SK-N-SH (cell line): Measurements from ENCODE around the gene HPCAL4. TPM values are rescaled to one million over a fixed set of nuclear protein-coding genes. Genes with fewer than 3 reads are reported as not detected.

Experiments
- CTCF ChIA-PET: fragments of 300-600, 350-600 bp; formaldehyde crosslinking; extraction: SDS; loops from one replicate; lab custom pipeline; 2021; lab: Yijun Ruan, JAX
- POLR2A ChIA-PET: fragments of 350-600 bp; sonication (Branson Sonifier 250); formaldehyde crosslinking; extraction: SDS; loops from one replicate; lab custom pipeline; 2020; ENCODE audit warnings: antibody characterized with exemption, inconsistent platforms; lab: Yijun Ruan, JAX
- DNase-seq: peaks from one replicate; pipeline ENCODE4 v3.0.0; 2012
- H2AFZ ChIP-seq: fragments of 200-600 bp; sonication (generic); 2 replicates; pipeline ENCODE4 v1.8.1; 2016; ENCODE audit warnings: antibody characterized with exemption, mild to moderate bottlenecking, low read depth
- H3F3A ChIP-seq: fragments of 200-600 bp; sonication (generic); replicated peaks from 2 replicates; pipeline ENCODE3; 2016; ENCODE audit warnings: antibody characterized with exemption, mild to moderate bottlenecking; ENCODE audit not compliant: insufficient read depth
- H3K27ac ChIP-seq, 2 experiments: fragments of 200-500 bp in 1 of 2; fragments of 200-600 bp in 1 of 2; sonication (Bioruptor generic) in 1 of 2; sonication (generic), shearing (Covaris generic) in 1 of 2; 2 replicates each; pipeline versions ENCODE4 v1.5.1 to v1.6.1; 2014 to 2016; ENCODE audit warnings: low read depth in 2 of 2, inconsistent platforms in 1 of 2, low read length in 1 of 2, mild to moderate bottlenecking in 1 of 2, mixed read lengths in 1 of 2
- H3K27me3 ChIP-seq: fragments of 200-600 bp; sonication (generic), shearing (Covaris generic); 2 replicates; pipeline ENCODE4 v1.6.1; 2016; ENCODE audit warnings: mixed run types; ENCODE audit not compliant: insufficient read depth
- H3K36me3 ChIP-seq, 2 experiments: fragments of 200-500 bp in 1 of 2; fragments of 200-600 bp in 1 of 2; sonication (Bioruptor generic) in 1 of 2; sonication (generic) in 1 of 2; replicated peaks in 1 of 2; 2 replicates each; pipeline versions ENCODE3 to v1.5.1; 2014 to 2016; ENCODE audit warnings: low read length in 1 of 2, mild to moderate bottlenecking in 1 of 2; ENCODE audit not compliant: insufficient read depth in 2 of 2, control insufficient read depth in 1 of 2
- H3K4me1 ChIP-seq, 2 experiments: fragments of 200-500 bp in 1 of 2; fragments of 200-600 bp in 1 of 2; sonication (Bioruptor generic) in 1 of 2; sonication (generic), shearing (Covaris generic) in 1 of 2; 2 replicates each; pipeline versions ENCODE4 v1.5.1 to v1.6.1; 2014 to 2016; ENCODE audit warnings: low read depth in 1 of 2, low read length in 1 of 2, mixed run types in 1 of 2; ENCODE audit not compliant: insufficient read depth in 2 of 2, control insufficient read depth in 1 of 2
- H3K4me2 ChIP-seq: fragments of 200-600 bp; sonication (generic), shearing (Covaris generic); 2 replicates; pipeline ENCODE4 v1.6.1; 2017; ENCODE audit warnings: mixed run types
- H3K4me3 ChIP-seq, 2 experiments: fragments of 200-500 bp in 1 of 2; fragments of 200-600 bp in 1 of 2; sonication (Bioruptor generic) in 1 of 2; sonication (generic), shearing (Covaris generic) in 1 of 2; 2 replicates each; pipeline versions ENCODE4 v1.5.1 to v1.8.1; 2014 to 2016; ENCODE audit warnings: low read depth in 2 of 2, inconsistent platforms in 1 of 2, low read length in 1 of 2, mild to moderate bottlenecking in 1 of 2, mixed read lengths in 1 of 2, moderate library complexity in 1 of 2
- H3K79me2 ChIP-seq: fragments of 200-600 bp; sonication (generic); 2 replicates; pipeline ENCODE4 v1.8.1; 2017; ENCODE audit warnings: mild to moderate bottlenecking; ENCODE audit not compliant: insufficient read depth
- H3K9ac ChIP-seq: fragments of 200-600 bp; sonication (generic); 2 replicates; pipeline ENCODE4 v1.6.1; 2017; ENCODE audit warnings: mixed run types
- H3K9me2 ChIP-seq: fragments of 200-600 bp; sonication (generic); 2 replicates; pipeline ENCODE4 v1.6.1; 2017; ENCODE audit warnings: mixed run types
- H3K9me3 ChIP-seq: fragments of 200-600 bp; sonication (generic); 2 replicates; pipeline ENCODE4 v1.6.1; 2017; ENCODE audit warnings: mixed run types, mild to moderate bottlenecking, moderate library complexity
- H4K20me1 ChIP-seq: fragments of 200-600 bp; sonication (generic); 2 replicates; pipeline ENCODE4 v1.6.1; 2017; ENCODE audit warnings: mild to moderate bottlenecking, mixed run types; ENCODE audit not compliant: insufficient read depth
- CHD2 ChIP-seq: fragments of 150-350 bp; IDR thresholded peaks from 2 replicates; pipeline ENCODE4 v1.6.1; 2018; ENCODE audit warnings: low read length; ENCODE audit not compliant: partially characterized antibody
- ELF1 ChIP-seq: IDR thresholded peaks from 2 replicates; pipeline ENCODE4 v1.4.0; 2012
- EZH2phosphoT487 ChIP-seq: fragments of 200-600 bp; sonication (generic); IDR thresholded peaks from 2 replicates; pipeline ENCODE4 v1.6.1; 2017; ENCODE audit warnings: low read depth, mixed run types, mild to moderate bottlenecking, antibody characterized with exemption, moderate library complexity, borderline replicate concordance
- FOSL2 ChIP-seq: IDR thresholded peaks from 2 replicates; pipeline ENCODE4 v1.4.0; 2012; ENCODE audit warnings: low read depth, mild to moderate bottlenecking, moderate library complexity, borderline replicate concordance
- FOXJ3 ChIP-seq: sonication (generic); formaldehyde crosslinking; IDR thresholded peaks from 2 replicates; pipeline ENCODE4 v1.5.1; 2020; ENCODE audit warnings: mild to moderate bottlenecking, missing genetic modification reagents
- FOXM1 ChIP-seq: IDR thresholded peaks from 2 replicates; pipeline ENCODE4 v1.4.0; 2012; ENCODE audit warnings: low read depth, mild to moderate bottlenecking
- GABPA ChIP-seq: IDR thresholded peaks from 2 replicates; pipeline ENCODE4 v1.4.0; 2012; ENCODE audit warnings: low read depth, mild to moderate bottlenecking
- GATA2 ChIP-seq: sonication (generic); formaldehyde crosslinking; IDR thresholded peaks from 2 replicates; pipeline ENCODE4 v1.5.0; 2020; ENCODE audit warnings: mild to moderate bottlenecking, missing genetic modification reagents
- IRF3 ChIP-seq: fragments of 150-350 bp; IDR thresholded peaks from 2 replicates; pipeline ENCODE4 v1.6.1; 2016; ENCODE audit warnings: mild to moderate bottlenecking, low read depth, low read length
- JUND ChIP-seq: IDR thresholded peaks from 2 replicates; pipeline ENCODE4 v1.4.0; 2012
- MEF2A ChIP-seq: IDR thresholded peaks from 2 replicates; pipeline ENCODE4 v1.4.0; 2012; ENCODE audit warnings: low read depth, borderline replicate concordance
- NFIC ChIP-seq: IDR thresholded peaks from 2 replicates; pipeline ENCODE4 v1.4.0; 2012; ENCODE audit warnings: borderline replicate concordance
- PBX3 ChIP-seq: IDR thresholded peaks from 2 replicates; pipeline ENCODE4; 2012
- POLR2AphosphoS5 ChIP-seq: IDR thresholded peaks from 2 replicates; pipeline ENCODE4 v1.6.1; 2012; ENCODE audit warnings: low read depth, low read length
- RAD21 ChIP-seq: IDR thresholded peaks from 2 replicates; pipeline ENCODE4 v1.6.1; 2012; ENCODE audit warnings: mild to moderate bottlenecking, low read length
- RCOR1 ChIP-seq: fragments of 150-350 bp; IDR thresholded peaks from 2 replicates; pipeline ENCODE4 v1.6.1; 2017; ENCODE audit warnings: antibody characterized with exemption, low read length
- RFX5 ChIP-seq: IDR thresholded peaks from 2 replicates; pipeline ENCODE4 v1.6.1; 2012; ENCODE audit warnings: mild to moderate bottlenecking, improper control_type of control experiment, low read length
- RXRA ChIP-seq: IDR thresholded peaks from 2 replicates; pipeline ENCODE4 v1.4.0; 2012; ENCODE audit warnings: low read depth, mild to moderate bottlenecking, borderline replicate concordance
- SIN3A ChIP-seq: IDR thresholded peaks from 2 replicates; pipeline ENCODE4 v1.6.1; 2012; ENCODE audit warnings: low read depth, mild to moderate bottlenecking, low read length, moderate library complexity, borderline replicate concordance
- SMC3 ChIP-seq: IDR thresholded peaks from 2 replicates; pipeline ENCODE4 v1.6.1; 2012; ENCODE audit warnings: low read depth, low read length, improper control_type of control experiment
- TAF1 ChIP-seq: IDR thresholded peaks from 2 replicates; pipeline ENCODE4 v1.6.1; 2012; ENCODE audit warnings: low read depth, mild to moderate bottlenecking, low read length, moderate library complexity, borderline replicate concordance
- TCF12 ChIP-seq: IDR thresholded peaks from 2 replicates; pipeline ENCODE4 v1.4.0; 2012
- TEAD4 ChIP-seq: IDR thresholded peaks from 2 replicates; pipeline ENCODE4 v1.4.0; 2012; ENCODE audit warnings: mild to moderate bottlenecking, borderline replicate concordance; ENCODE audit not compliant: insufficient read depth
- USF1 ChIP-seq: IDR thresholded peaks from 2 replicates; pipeline ENCODE4 v1.4.0; 2012; ENCODE audit warnings: low read depth, borderline replicate concordance
- USF2 ChIP-seq: fragments of 150-350 bp; IDR thresholded peaks from 2 replicates; pipeline ENCODE4 v1.6.1; 2017; ENCODE audit warnings: antibody characterized with exemption, low read length, low read depth, borderline replicate concordance
- YY1 ChIP-seq: IDR thresholded peaks from 2 replicates; pipeline ENCODE4 v1.4.0; 2012; ENCODE audit warnings: low read depth, mild to moderate bottlenecking
- ZBTB33 ChIP-seq: IDR thresholded peaks from 2 replicates; pipeline ENCODE4 v1.4.0; 2012; ENCODE audit warnings: low read depth, borderline replicate concordance
- WGBS: methylation state at CpG from one replicate; pipeline ENCODE4 v1.1.6; 2017; ENCODE audit warnings: low lambda C conversion rate; 5-methylcytosine and 5-hydroxymethylcytosine counted together
- polyA plus RNA-seq, 3 experiments: library from polyadenylated mRNA; depleted of rRNA; stranded (reverse); fragments of >200 nt; gene quantifications; 2 replicates each; pipeline ENCODE4 v1.2.3, GENCODE V29; 2012

The HPCAL4 gene
- polyA plus RNA-seq, 1 of the 3 experiments (the other 2 are of a cell fraction): 0.15 TPM

- no peaks in the 10 kb centered on the region for H4K20me1 ChIP-seq
- H3K36me3 ChIP-seq: peaks cover 24 to 37% of the 10 kb centered on the region in 2 experiments
- ChIA-PET CTCF (interaction anchor here (0.8 to 2.3 kb wide), 5 partner anchors 13 to 162 kb away, joined by 3 to 11 read pairs (median 5); no protein-coding TSS in a partner anchor), POLR2A (interaction anchor here (0.6 to 1.6 kb wide), 6 partner anchors 66 to 712 kb away, joined by 3 to 4 read pairs (median 3); partner anchors contain the start of genes MYCL and NDUFS5)
- no peaks in the 10 kb centered on the region for H3K27me3 ChIP-seq
- peak within 1 kb of the TSS; percentile 86 for H3K4me2 ChIP-seq
- H3F3A ChIP-seq: no peaks in the 10 kb centered on the region
- no peaks in the 10 kb centered on the region for H3K9me3 ChIP-seq
- peak within 1 kb of the TSS; percentile 81 for H3K9ac ChIP-seq
- H3K79me2 ChIP-seq: peaks cover 23% of the 10 kb centered on the region; the same call in 1 of the 2 replicates
- peak within 1 kb of the TSS; percentile 71 to 90 for H3K4me3 ChIP-seq
- H3K27ac ChIP-seq: peak within 1 kb of the TSS; percentile 55 to 80; a peak in 3 of 4 replicates
- no peaks in the 10 kb centered on the region for H3K9me2 ChIP-seq
- DNase-seq: peak; percentile 94
- 3% methylated on average over 38 of the region's 52 CpGs for WGBS
- peaks cover 0 to 14% of the 10 kb centered on the region in 2 experiments; a peak in 2 of 4 replicates for H3K4me1 ChIP-seq
- H2AFZ ChIP-seq: peak within 1 kb of the TSS; percentile 93
- TF ChIP-seq TEAD4: no peak
- TF ChIP-seq PBX3: no peak
- TF ChIP-seq GABPA: peak; percentile 82
- TF ChIP-seq RXRA: no peak
- TF ChIP-seq SIN3A: 0 out of 2 replicates have a peak, but pooled peaks have one; percentile 24
- TF ChIP-seq POLR2AphosphoS5: peak; percentile 83
- TF ChIP-seq RCOR1: 0 out of 2 replicates have a peak, but pooled peaks have one; percentile 6
- TF ChIP-seq NFIC: no peak
- no peak for TF ChIP-seq MEF2A
- TF ChIP-seq FOXM1: no peak
- TF ChIP-seq FOSL2: no peak
- TF ChIP-seq IRF3: no peak
- TF ChIP-seq FOXJ3 (CRISPR knock-in tag): no peak
- TF ChIP-seq TAF1: peak; percentile 84
- no peak for TF ChIP-seq ZBTB33
- TF ChIP-seq JUND: no peak
- TF ChIP-seq EZH2phosphoT487: no peak
- TF ChIP-seq RFX5: no peak
- TF ChIP-seq SMC3: no peak
- TF ChIP-seq GATA2 (CRISPR knock-in tag): no peak
- 0 out of 2 replicates have a peak, but pooled peaks have one; percentile 5 for TF ChIP-seq USF2
- TF ChIP-seq RAD21: no peak
- TF ChIP-seq YY1: peak; percentile 92
- no peak for TF ChIP-seq ELF1
- peak; percentile 63 for TF ChIP-seq CHD2
- TF ChIP-seq USF1: no peak
- no peak for TF ChIP-seq TCF12
Observed at GRCh38 chr1:39738622-39739366, 47.6 kb upstream of the HPCAL4 start, which contains the start of gene PPIE. TSS of gene PPIE (plus strand) at chr1:39738882. CDS start at chr1:39738901, 19 bp downstream.
